HG02885 (cell line): Measurements from ENCODE around the gene RPP40.

Experiments used
- ATAC-seq: cut with Tn5 transposase; IDR thresholded peaks from one replicate; pipeline ENCODE4 v1.9.1; 2021; ENCODE audit warnings: mild to moderate bottlenecking; ENCODE audit not compliant: unreplicated experiment, poor library complexity

The RPP40 gene

DNA sequence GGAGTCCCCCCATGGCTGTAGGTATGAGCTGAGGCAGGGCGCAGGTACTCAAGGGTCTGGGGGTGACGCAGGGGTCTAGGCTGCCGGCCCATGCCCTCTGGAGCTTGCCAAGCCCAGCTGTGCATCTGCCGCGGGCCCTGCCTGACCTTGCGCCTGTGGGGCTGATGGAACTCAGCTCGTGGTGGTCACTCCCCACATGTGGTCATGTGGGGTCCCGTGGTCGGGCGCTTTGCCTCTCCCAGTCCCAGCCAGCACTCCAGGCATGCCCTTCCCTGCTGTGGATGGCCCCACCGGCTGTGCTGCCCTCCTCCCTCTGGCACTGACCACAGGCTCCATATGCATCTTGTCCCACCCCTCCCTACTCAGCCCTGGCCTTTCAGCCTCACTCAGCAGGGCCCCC lies 57.3 kb downstream of the RPP40 start:
- ATAC-seq, result no peak
